ENCODE measurements around the gene UBR7.

DNA sequence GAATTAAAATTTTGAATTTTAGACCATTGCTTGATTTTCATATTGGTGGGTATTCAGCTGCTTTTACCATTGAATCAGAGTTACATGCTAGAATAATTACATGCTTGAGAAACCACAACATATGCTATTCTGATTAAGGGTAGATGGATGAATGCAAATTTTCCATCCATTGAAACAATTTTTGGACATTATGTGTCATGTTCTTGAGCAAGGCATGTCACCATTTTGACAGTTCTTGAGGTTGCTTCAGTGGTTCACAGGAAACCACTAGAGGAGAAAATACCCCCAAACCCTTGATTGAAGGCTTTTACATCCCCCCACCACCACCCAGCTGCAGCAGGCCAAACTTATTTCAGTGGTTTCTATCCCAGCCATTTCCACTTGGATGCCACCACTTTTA, 13.5 kb downstream of the UBR7 start:
- TF ChIP-seq, protein P1, sequence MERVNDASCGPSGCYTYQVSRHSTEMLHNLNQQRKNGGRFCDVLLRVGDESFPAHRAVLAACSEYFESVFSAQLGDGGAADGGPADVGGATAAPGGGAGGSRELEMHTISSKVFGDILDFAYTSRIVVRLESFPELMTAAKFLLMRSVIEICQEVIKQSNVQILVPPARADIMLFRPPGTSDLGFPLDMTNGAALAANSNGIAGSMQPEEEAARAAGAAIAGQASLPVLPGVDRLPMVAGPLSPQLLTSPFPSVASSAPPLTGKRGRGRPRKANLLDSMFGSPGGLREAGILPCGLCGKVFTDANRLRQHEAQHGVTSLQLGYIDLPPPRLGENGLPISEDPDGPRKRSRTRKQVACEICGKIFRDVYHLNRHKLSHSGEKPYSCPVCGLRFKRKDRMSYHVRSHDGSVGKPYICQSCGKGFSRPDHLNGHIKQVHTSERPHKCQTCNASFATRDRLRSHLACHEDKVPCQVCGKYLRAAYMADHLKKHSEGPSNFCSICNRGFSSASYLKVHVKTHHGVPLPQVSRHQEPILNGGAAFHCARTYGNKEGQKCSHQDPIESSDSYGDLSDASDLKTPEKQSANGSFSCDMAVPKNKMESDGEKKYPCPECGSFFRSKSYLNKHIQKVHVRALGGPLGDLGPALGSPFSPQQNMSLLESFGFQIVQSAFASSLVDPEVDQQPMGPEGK (CRISPR knock-in tag; IDR thresholded peaks at IDR 0.05; ENCODE audit: borderline replicate concordance): no peak
- TF ChIP-seq CSDC2 (CRISPR knock-in tag; IDR thresholded peaks at IDR 0.05): no peak
- TF ChIP-seq SNAI2 (CRISPR knock-in tag; IDR thresholded peaks at IDR 0.05): no peak
- TF ChIP-seq RARB (CRISPR knock-in tag; IDR thresholded peaks at IDR 0.05): no peak
- no peak for TF ChIP-seq ISL1 (CRISPR knock-in tag; IDR thresholded peaks at IDR 0.05)
- TF ChIP-seq, protein P2, sequence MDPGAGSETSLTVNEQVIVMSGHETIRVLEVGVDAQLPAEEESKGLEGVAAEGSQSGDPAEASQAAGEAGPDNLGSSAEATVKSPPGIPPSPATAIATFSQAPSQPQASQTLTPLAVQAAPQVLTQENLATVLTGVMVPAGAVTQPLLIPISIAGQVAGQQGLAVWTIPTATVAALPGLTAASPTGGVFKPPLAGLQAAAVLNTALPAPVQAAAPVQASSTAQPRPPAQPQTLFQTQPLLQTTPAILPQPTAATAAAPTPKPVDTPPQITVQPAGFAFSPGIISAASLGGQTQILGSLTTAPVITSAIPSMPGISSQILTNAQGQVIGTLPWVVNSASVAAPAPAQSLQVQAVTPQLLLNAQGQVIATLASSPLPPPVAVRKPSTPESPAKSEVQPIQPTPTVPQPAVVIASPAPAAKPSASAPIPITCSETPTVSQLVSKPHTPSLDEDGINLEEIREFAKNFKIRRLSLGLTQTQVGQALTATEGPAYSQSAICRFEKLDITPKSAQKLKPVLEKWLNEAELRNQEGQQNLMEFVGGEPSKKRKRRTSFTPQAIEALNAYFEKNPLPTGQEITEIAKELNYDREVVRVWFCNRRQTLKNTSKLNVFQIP (CRISPR knock-in tag; IDR thresholded peaks at IDR 0.05; ENCODE audit: borderline replicate concordance, low read depth): no peak
- no peak for TF ChIP-seq PPARA (CRISPR knock-in tag; IDR thresholded peaks at IDR 0.05; ENCODE audit: borderline replicate concordance)
- no peak for TF ChIP-seq ARNTL (CRISPR knock-in tag; IDR thresholded peaks at IDR 0.05; ENCODE audit: borderline replicate concordance, low read depth)
- TF ChIP-seq, protein P3, sequence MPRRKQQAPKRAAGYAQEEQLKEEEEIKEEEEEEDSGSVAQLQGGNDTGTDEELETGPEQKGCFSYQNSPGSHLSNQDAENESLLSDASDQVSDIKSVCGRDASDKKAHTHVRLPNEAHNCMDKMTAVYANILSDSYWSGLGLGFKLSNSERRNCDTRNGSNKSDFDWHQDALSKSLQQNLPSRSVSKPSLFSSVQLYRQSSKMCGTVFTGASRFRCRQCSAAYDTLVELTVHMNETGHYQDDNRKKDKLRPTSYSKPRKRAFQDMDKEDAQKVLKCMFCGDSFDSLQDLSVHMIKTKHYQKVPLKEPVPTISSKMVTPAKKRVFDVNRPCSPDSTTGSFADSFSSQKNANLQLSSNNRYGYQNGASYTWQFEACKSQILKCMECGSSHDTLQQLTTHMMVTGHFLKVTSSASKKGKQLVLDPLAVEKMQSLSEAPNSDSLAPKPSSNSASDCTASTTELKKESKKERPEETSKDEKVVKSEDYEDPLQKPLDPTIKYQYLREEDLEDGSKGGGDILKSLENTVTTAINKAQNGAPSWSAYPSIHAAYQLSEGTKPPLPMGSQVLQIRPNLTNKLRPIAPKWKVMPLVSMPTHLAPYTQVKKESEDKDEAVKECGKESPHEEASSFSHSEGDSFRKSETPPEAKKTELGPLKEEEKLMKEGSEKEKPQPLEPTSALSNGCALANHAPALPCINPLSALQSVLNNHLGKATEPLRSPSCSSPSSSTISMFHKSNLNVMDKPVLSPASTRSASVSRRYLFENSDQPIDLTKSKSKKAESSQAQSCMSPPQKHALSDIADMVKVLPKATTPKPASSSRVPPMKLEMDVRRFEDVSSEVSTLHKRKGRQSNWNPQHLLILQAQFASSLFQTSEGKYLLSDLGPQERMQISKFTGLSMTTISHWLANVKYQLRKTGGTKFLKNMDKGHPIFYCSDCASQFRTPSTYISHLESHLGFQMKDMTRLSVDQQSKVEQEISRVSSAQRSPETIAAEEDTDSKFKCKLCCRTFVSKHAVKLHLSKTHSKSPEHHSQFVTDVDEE (CRISPR knock-in tag; IDR thresholded peaks at IDR 0.05): no peak
- no peak for TF ChIP-seq ZFP3 (CRISPR knock-in tag; IDR thresholded peaks at IDR 0.05)
- TF ChIP-seq ZNF565 (CRISPR knock-in tag; conservative IDR thresholded peaks at IDR 0.05; ENCODE audit: low read depth): no peak
- TF ChIP-seq ZFP30 (CRISPR knock-in tag; IDR thresholded peaks at IDR 0.05): no peak
- TF ChIP-seq, protein P4, sequence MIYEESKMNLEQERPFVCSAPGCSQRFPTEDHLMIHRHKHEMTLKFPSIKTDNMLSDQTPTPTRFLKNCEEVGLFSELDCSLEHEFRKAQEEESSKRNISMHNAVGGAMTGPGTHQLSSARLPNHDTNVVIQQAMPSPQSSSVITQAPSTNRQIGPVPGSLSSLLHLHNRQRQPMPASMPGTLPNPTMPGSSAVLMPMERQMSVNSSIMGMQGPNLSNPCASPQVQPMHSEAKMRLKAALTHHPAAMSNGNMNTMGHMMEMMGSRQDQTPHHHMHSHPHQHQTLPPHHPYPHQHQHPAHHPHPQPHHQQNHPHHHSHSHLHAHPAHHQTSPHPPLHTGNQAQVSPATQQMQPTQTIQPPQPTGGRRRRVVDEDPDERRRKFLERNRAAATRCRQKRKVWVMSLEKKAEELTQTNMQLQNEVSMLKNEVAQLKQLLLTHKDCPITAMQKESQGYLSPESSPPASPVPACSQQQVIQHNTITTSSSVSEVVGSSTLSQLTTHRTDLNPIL (CRISPR knock-in tag; IDR thresholded peaks at IDR 0.05; ENCODE audit: low read depth): no peak
- TF ChIP-seq BACH2 (CRISPR knock-in tag; IDR thresholded peaks at IDR 0.05; ENCODE audit: borderline replicate concordance): no peak

Measured in SK-N-SH treated with all-trans-retinoic acid at 6 μM for 48 hours (cell line).